K562 (cell line): ENCODE data around the gene MARCKS. TPM values are rescaled to one million over a fixed set of nuclear protein-coding genes. Genes with fewer than 3 reads are reported as not detected.

Source experiments
- ATAC-seq: fragments of 200-7000 bp; cut with Tn5 transposase; 3 replicates; pipeline ENCODE4 v1.9.1; 2020; ENCODE audit warnings: moderate library complexity
- BruUV-seq: library from RNA; stranded (reverse); fragments of 400-500 nt; replicated peaks from 2 replicates; lab custom pipeline; 2021; lab: Mats Ljungman, UMichigan
- CTCF ChIA-PET: fragments of 300-600 bp; formaldehyde crosslinking; extraction: SDS; loops from one replicate; lab custom pipeline; 2021; ENCODE audit warnings: low intra/inter-chr PET ratio; lab: Yijun Ruan, JAX
- POLR2A ChIA-PET: fragments of 300-600, 350-650 bp; sonication (Branson Sonifier 250); formaldehyde crosslinking; extraction: SDS; loops from one replicate; lab custom pipeline; 2021; ENCODE audit warnings: antibody characterized with exemption, inconsistent platforms; lab: Yijun Ruan, JAX
- DNase-seq, 4 experiments: peaks; one replicate each; pipeline versions ENCODE4 v3.0.0 to v3.0.0-alpha.2; 2011 to 2018; ENCODE audit warnings: low spot score in 3 of 4, mixed read lengths in 3 of 4; ENCODE audit errors: extremely low read depth in 1 of 4
- FAIRE-seq: peaks from 2 replicates; lab custom pipeline; 2011; peaks lifted over from hg19 to GRCh38; lab: Jason Lieb, UNC
- H2AFZ ChIP-seq: 2 replicates; pipeline ENCODE4 v1.6.0; 2011; ENCODE audit warnings: low read depth, low read length, control low read depth, inconsistent platforms
- H3K27ac ChIP-seq: fragments of 200-600 bp; 3 replicates; pipeline ENCODE4 v1.8.0; 2011; ENCODE audit warnings: low read depth, mild to moderate bottlenecking, control low read depth, inconsistent platforms, low read length, moderate library complexity, mixed read lengths; ENCODE audit errors: extremely low read depth
- H3K27me3 ChIP-seq, 2 experiments: fragments of 300-600 bp in 1 of 2; 2 replicates in 1 of 2; 3 replicates in 1 of 2; pipeline versions ENCODE4 v1.6.0 to v1.8.0; 2011; ENCODE audit warnings: inconsistent platforms in 2 of 2, low read length in 2 of 2, mild to moderate bottlenecking in 1 of 2, mixed read lengths in 1 of 2, moderate library complexity in 1 of 2; ENCODE audit not compliant: control insufficient read depth in 2 of 2, insufficient read depth in 2 of 2
- H3K36me3 ChIP-seq: fragments of 300-600 bp; 3 replicates; pipeline ENCODE4 v1.8.0; 2011; ENCODE audit warnings: mild to moderate bottlenecking, low read length, inconsistent platforms; ENCODE audit not compliant: control insufficient read depth, insufficient read depth
- H3K4me1 ChIP-seq, 2 experiments: fragments of 200-600 bp in 1 of 2; replicated peaks in 1 of 2; 2 replicates in 1 of 2; 3 replicates in 1 of 2; pipeline versions ENCODE4 v1.5.1 to v1.8.0; 2011; ENCODE audit warnings: inconsistent platforms in 2 of 2, low read length in 2 of 2, mild to moderate bottlenecking in 1 of 2, mixed read lengths in 1 of 2, moderate library complexity in 1 of 2; ENCODE audit not compliant: control insufficient read depth in 2 of 2, insufficient read depth in 2 of 2
- H3K4me2 ChIP-seq: 2 replicates; pipeline ENCODE4 v1.6.1; 2011; ENCODE audit warnings: low read length, control low read depth, inconsistent platforms, mixed read lengths; ENCODE audit not compliant: insufficient read depth
- H3K4me3 ChIP-seq: fragments of 200-600 bp; sonication (generic), shearing (Covaris generic); 2 replicates; pipeline ENCODE4 v1.5.1; 2016; ENCODE audit warnings: control low read depth, inconsistent platforms
- H3K79me2 ChIP-seq: fragments of 200-600 bp; 3 replicates; pipeline ENCODE4 v1.8.0; 2011; ENCODE audit warnings: low read length, inconsistent platforms; ENCODE audit not compliant: control insufficient read depth, insufficient read depth
- H3K9ac ChIP-seq, 2 experiments: 2 replicates each; pipeline versions ENCODE4 v1.6.0 to v1.6.1; 2011; ENCODE audit warnings: low read depth in 2 of 2, low read length in 2 of 2, control low read depth in 1 of 2, inconsistent platforms in 1 of 2, mild to moderate bottlenecking in 1 of 2, mixed read lengths in 1 of 2; ENCODE audit not compliant: insufficient read depth in 1 of 2
- H3K9me1 ChIP-seq: one replicate; pipeline ENCODE4 v1.6.0; 2011; ENCODE audit warnings: inconsistent platforms, mild to moderate bottlenecking, low read length, moderate library complexity; ENCODE audit not compliant: control insufficient read depth, insufficient read depth
- H3K9me3 ChIP-seq: replicated peaks from 2 replicates; pipeline ENCODE4 v1.5.1; 2011; ENCODE audit warnings: low read depth, low read length, inconsistent platforms; ENCODE audit not compliant: control insufficient read depth, insufficient read depth
- H4K20me1 ChIP-seq: replicated peaks from 2 replicates; pipeline ENCODE4 v1.6.1; 2011; ENCODE audit warnings: low read length, inconsistent platforms, mixed read lengths; ENCODE audit not compliant: control insufficient read depth, insufficient read depth
- CHD4 ChIP-seq: fragments of 200-600 bp; sonication (generic); IDR thresholded peaks from 3 replicates; pipeline ENCODE4 v1.6.1; 2012; ENCODE audit warnings: low read depth, mild to moderate bottlenecking, mixed read lengths, low read length, inconsistent platforms; ENCODE audit not compliant: insufficient read depth, insufficient replicate concordance, poor library complexity, severe bottlenecking
- E2F6 ChIP-seq, 2 experiments: IDR thresholded peaks; 2 replicates each; pipeline ENCODE4 v1.6.1; 2011; ENCODE audit warnings: borderline replicate concordance in 1 of 2, control low read depth in 1 of 2, low read depth in 1 of 2, low read length in 1 of 2, mild to moderate bottlenecking in 1 of 2, mixed read lengths in 1 of 2, moderate library complexity in 1 of 2; ENCODE audit not compliant: insufficient read depth in 1 of 2, insufficient read length in 1 of 2, poor library complexity in 1 of 2, severe bottlenecking in 1 of 2; ENCODE audit errors: extremely low read depth in 1 of 2
- HNRNPH1 ChIP-seq: fragments of 200-400 bp; formaldehyde crosslinking; optimal IDR thresholded peaks from 2 replicates; pipeline ENCODE3; 2017; ENCODE audit warnings: low read depth, mild to moderate bottlenecking, low read length, moderate library complexity
- RUNX1 ChIP-seq: sonication (generic); IDR thresholded peaks from 2 replicates; pipeline ENCODE4 v1.6.1; 2016; ENCODE audit warnings: antibody characterized with exemption, low read depth
- TRIM28 ChIP-seq: fragments of 450-650 bp; IDR thresholded peaks from 2 replicates; pipeline ENCODE4 v1.6.1; 2017
- XRCC3 ChIP-seq: fragments of 450-650 bp; IDR thresholded peaks from 2 replicates; pipeline ENCODE4 v1.6.1; 2017; ENCODE audit warnings: mild to moderate bottlenecking, moderate library complexity
- ZHX1 ChIP-seq: fragments of 150-350 bp; conservative IDR thresholded peaks from 2 replicates; pipeline ENCODE4 v1.6.1; 2014; ENCODE audit warnings: low read length
- ZNF449 ChIP-seq: fragments of 250-450 bp; sonication (Bioruptor Pico); IDR thresholded peaks from 2 replicates; pipeline ENCODE4 v1.8.0; 2022; ENCODE audit warnings: moderate library complexity, mild to moderate bottlenecking, inconsistent platforms
- ZNF695 ChIP-seq: fragments of 450-650 bp; formaldehyde crosslinking; IDR thresholded peaks from 2 replicates; pipeline ENCODE4 v1.4.0; 2020; ENCODE audit warnings: mild to moderate bottlenecking, moderate library complexity
- WGBS: fragments of 100-300 bp; shearing (Covaris generic); methylation state at CpG from one replicate; pipeline ENCODE4 v1.1.6; 2016; ENCODE audit warnings: low coverage, mixed read lengths; ENCODE audit not compliant: insufficient coverage; ENCODE audit errors: missing lambda C conversion rate; 5-methylcytosine and 5-hydroxymethylcytosine counted together
- in situ Hi-C: fragments of 300-500 bp; cut with MboI; formaldehyde crosslinking; loops from 4 replicates; pipeline ENCODE4 v1.15.0; 2018; ENCODE audit warnings: inconsistent platforms, mixed read lengths
- intact Hi-C: fragments of 100-400 bp; cut with micrococcal nuclease; formaldehyde crosslinking; loops from 2 replicates; pipeline ENCODE4 v1.14.2; 2022
- polyA plus RNA-seq, 8 experiments: library from polyadenylated mRNA; depleted of rRNA in 4 of 8; stranded (reverse) in 5 of 8; unstranded in 3 of 8; fragments of >200 nt; fragmentation: Nextera tagmentation in 2 of 8; fragmentation: Illumina TruSeq in 1 of 8; extraction: Ambion mirVana in 2 of 8; extraction: Trizol in 1 of 8; gene quantifications; 2 replicates each; pipeline versions ENCODE4 v1.2.1 to v1.2.3, GENCODE V29; 2011 to 2014; ENCODE audit warnings: inconsistent platforms in 1 of 8, missing spikeins in 1 of 8
- total RNA-seq, 7 experiments: library from RNA; depleted of rRNA in 6 of 7; stranded (reverse); fragments of >200 nt in 6 of 7; fragmentation: Illumina TruSeq in 2 of 7; extraction: Trizol in 2 of 7; gene quantifications; 2 replicates each; pipeline versions ENCODE4 v1.2.1 to v1.2.3, GENCODE V29; 2011 to 2021; ENCODE audit warnings: low replicate concordance in 1 of 7

MARCKS gene
- total and polyA plus RNA-seq, 9 of the 15 experiments (the other 6 are each of a cell fraction or from before 2014, with no cell fraction given) = 0.15 to 2.7 (median 1.0) TPM

GRCh38 chr6:113818578-113818977, 38.6 kb upstream of the MARCKS start:
- BruUV-seq = no TSS peak
- ChIA-PET POLR2A (no interaction called here), CTCF (no interaction called here)
- ATAC-seq = no peak
- no peak for DNase-seq
- no peaks in the 10 kb centered on the region for H3K79me2 ChIP-seq
- no peak for TF ChIP-seq RUNX1
- TF ChIP-seq XRCC3 = no peak
- intact Hi-C loops = no loop called here
- no peak overlapping the region for H3K27ac ChIP-seq
- H3K9me1 ChIP-seq = no peaks in the 10 kb centered on the region
- no peak for FAIRE-seq
- no peak overlapping the region for H3K4me2 ChIP-seq
- in situ Hi-C loops = no loop called here
- H4K20me1 ChIP-seq = no peaks in the 10 kb centered on the region
- H3K9me3 ChIP-seq = no peaks in the 10 kb centered on the region
- no peaks in the 10 kb centered on the region for H3K36me3 ChIP-seq
- no peak overlapping the region for H3K9ac ChIP-seq
- 0% methylated on average over 1 of the region's 1 CpG for WGBS
- H3K4me1 ChIP-seq = no peaks in the 10 kb centered on the region; a peak in 1 of 5 replicates
- no peak overlapping the region for H2AFZ ChIP-seq
- H3K27me3 ChIP-seq = no peaks in the 10 kb centered on the region
- no peak overlapping the region for H3K4me3 ChIP-seq

GRCh38 chr6:113819169-113819830, 37.8 kb upstream of the MARCKS start:
- no peak for FAIRE-seq
- POLR2A ChIA-PET = no interaction called here
- TF ChIP-seq ZNF695 (CRISPR knock-in tag) (no peak), CHD4 (no peak), ZNF449 (CRISPR knock-in tag) (no peak), TRIM28 (no peak), ZHX1 (no peak), E2F6 (IDR thresholded peaks at IDR 0.05; ENCODE audit: borderline replicate concordance in 1 of 2, extremely low read depth in 1 of 2, insufficient read depth in 1 of 2, insufficient read length in 1 of 2, low read depth in 1 of 2, low read length in 1 of 2, poor library complexity in 1 of 2, severe bottlenecking in 1 of 2) (no peak), HNRNPH1 (no peak)

More at GRCh38 chr6:113819169-113819830, 37.8 kb upstream of the MARCKS start:
- no peak for DNase-seq
- BruUV-seq = no TSS peak
- no peak overlapping the region for H3K9ac ChIP-seq
- H3K4me1 ChIP-seq = no peaks in the 10 kb centered on the region; a peak in 1 of 5 replicates
- no peak for ATAC-seq
- in situ Hi-C loops (no loop called here), intact Hi-C loops (no loop called here)
- H3K4me2 ChIP-seq = no peak overlapping the region
- H4K20me1 ChIP-seq = no peaks in the 10 kb centered on the region
- no peaks in the 10 kb centered on the region for H3K9me3 ChIP-seq
- WGBS = 5% methylated on average over 2 of the region's 2 CpGs
- no peak overlapping the region for H3K4me3 ChIP-seq
- CTCF ChIA-PET = no interaction called here
- H2AFZ ChIP-seq = no peak overlapping the region
- H3K79me2 ChIP-seq = no peaks in the 10 kb centered on the region
- H3K27me3 ChIP-seq = no peaks in the 10 kb centered on the region
- no peaks in the 10 kb centered on the region for H3K9me1 ChIP-seq
- H3K36me3 ChIP-seq = no peaks in the 10 kb centered on the region
- no peak overlapping the region for H3K27ac ChIP-seq
